ENCODE results near the gene SNIP1.

GRCh38 chr1:37549341-37549740 lies 4.8 kb downstream of the SNIP1 start:
- TF ChIP-seq RFX5 (IDR thresholded peaks at IDR 0.05; ENCODE audit: low read depth, low read length) (no peak), ATF2 (IDR thresholded peaks at IDR 0.05; ENCODE audit: low read length) (no peak)
